PC-3 (cell line): ENCODE measurements around the gene MRPS22. TPM values are rescaled to one million over a fixed set of nuclear protein-coding genes. Genes with fewer than 3 reads are reported as not detected.

Experiments
- ATAC-seq: fragments of 200-7000 bp; cut with Tn5 transposase; 2 replicates; pipeline ENCODE4 v1.9.1; 2020; ENCODE audit warnings: mild to moderate bottlenecking, moderate library complexity
- BruUV-seq: library from RNA; stranded (reverse); fragments of 400-500 nt; replicated peaks from 2 replicates; lab custom pipeline; 2021; lab: Mats Ljungman, UMichigan
- CTCF ChIA-PET: fragments of 300-600 bp; sonication (Branson Sonifier 250); formaldehyde crosslinking; loops from one replicate; lab custom pipeline; 2022; ENCODE audit warnings: antibody characterized with exemption; lab: Charles Lee
- POLR2A ChIA-PET: fragments of 300-600 bp; sonication (Branson Sonifier 250); formaldehyde crosslinking; loops from one replicate; lab custom pipeline; 2022; ENCODE audit warnings: antibody characterized with exemption; ENCODE audit not compliant: unreplicated experiment; lab: Charles Lee
- DNase-seq: peaks from one replicate; pipeline ENCODE4 v3.0.0-alpha.2; 2015
- H2AFZ ChIP-seq: fragments of 300-600 bp; sonication (generic); 2 replicates; pipeline ENCODE4 v1.6.0; 2016; ENCODE audit warnings: antibody characterized with exemption, low read length
- H3F3A ChIP-seq: fragments of 300-600 bp; sonication (generic); one replicate; pipeline ENCODE4 v1.6.0; 2017; ENCODE audit warnings: antibody characterized with exemption, low read length, control low read depth, mild to moderate bottlenecking; ENCODE audit not compliant: unreplicated experiment
- H3K27ac ChIP-seq: fragments of 300-600 bp; sonication (generic); 2 replicates; pipeline ENCODE4 v1.5.1; 2016; ENCODE audit warnings: mild to moderate bottlenecking, low read length
- H3K27me3 ChIP-seq: fragments of 300-600 bp; sonication (generic); 2 replicates; pipeline ENCODE4 v1.6.1; 2016; ENCODE audit warnings: low read length, mixed read lengths
- H3K36me3 ChIP-seq: fragments of 300-600 bp; sonication (generic); 2 replicates; pipeline ENCODE4 v1.6.1; 2016; ENCODE audit warnings: low read depth, mixed run types, low read length, mixed read lengths
- H3K4me1 ChIP-seq: fragments of 300-600 bp; sonication (generic); 2 replicates; pipeline ENCODE4 v1.5.1; 2016; ENCODE audit warnings: low read length; ENCODE audit not compliant: insufficient read depth
- H3K4me2 ChIP-seq: fragments of 300-600 bp; sonication (generic); 2 replicates; pipeline ENCODE4 v1.6.0; 2016; ENCODE audit warnings: low read length
- H3K4me3 ChIP-seq: fragments of 300-600 bp; sonication (generic); 2 replicates; pipeline ENCODE4 v1.5.1; 2016; ENCODE audit warnings: mild to moderate bottlenecking, low read length, mixed read lengths
- H3K79me2 ChIP-seq: fragments of 300-600 bp; sonication (generic); 2 replicates; pipeline ENCODE4 v1.6.1; 2017; ENCODE audit warnings: low read length, mixed read lengths
- H3K9ac ChIP-seq: fragments of 300-600 bp; sonication (generic); 2 replicates; pipeline ENCODE4 v1.6.0; 2016; ENCODE audit warnings: mild to moderate bottlenecking, low read length
- H3K9me2 ChIP-seq: fragments of 300-600 bp; sonication (generic); replicated peaks from 2 replicates; pipeline ENCODE4 v1.6.1; 2016; ENCODE audit warnings: mixed run types, low read length, mixed read lengths
- H3K9me3 ChIP-seq: fragments of 300-600 bp; sonication (generic); 2 replicates; pipeline ENCODE4 v1.6.1; 2016; ENCODE audit warnings: low read length, mixed read lengths
- H4K20me1 ChIP-seq: fragments of 300-600 bp; sonication (generic); 2 replicates; pipeline ENCODE4 v1.6.1; 2016; ENCODE audit warnings: low read length, mixed read lengths
- EZH2 ChIP-seq: fragments of 300-600 bp; sonication (generic); IDR thresholded peaks from one replicate; pipeline ENCODE4 v1.6.1; 2017; ENCODE audit warnings: antibody characterized with exemption, mild to moderate bottlenecking, low read length; ENCODE audit not compliant: unreplicated experiment
- EZH2phosphoT487 ChIP-seq: fragments of 300-600 bp; sonication (generic); IDR thresholded peaks from 2 replicates; pipeline ENCODE4 v1.6.1; 2018; ENCODE audit warnings: mild to moderate bottlenecking, antibody characterized with exemption, low read length, borderline replicate concordance
- intact Hi-C: fragments of 100-400 bp; cut with micrococcal nuclease; formaldehyde crosslinking; loops from 2 replicates; pipeline ENCODE4 v1.9.0; 2023
- total RNA-seq: library from RNA; depleted of rRNA; stranded (reverse); fragments of >200 nt; gene quantifications from 2 replicates; pipeline ENCODE4 v1.2.3, GENCODE V29; 2014
- TF ChIP-seq, protein P1 (sequence below): fragments of 300-600 bp; sonication (generic); conservative IDR thresholded peaks from 2 replicates; pipeline ENCODE4 v1.5.1; 2017; ENCODE audit warnings: antibody characterized with exemption, low read depth, mild to moderate bottlenecking, low read length

Gene MRPS22
- total RNA-seq, 1 experiment from 2014 or later: 73.3 TPM

DNA sequence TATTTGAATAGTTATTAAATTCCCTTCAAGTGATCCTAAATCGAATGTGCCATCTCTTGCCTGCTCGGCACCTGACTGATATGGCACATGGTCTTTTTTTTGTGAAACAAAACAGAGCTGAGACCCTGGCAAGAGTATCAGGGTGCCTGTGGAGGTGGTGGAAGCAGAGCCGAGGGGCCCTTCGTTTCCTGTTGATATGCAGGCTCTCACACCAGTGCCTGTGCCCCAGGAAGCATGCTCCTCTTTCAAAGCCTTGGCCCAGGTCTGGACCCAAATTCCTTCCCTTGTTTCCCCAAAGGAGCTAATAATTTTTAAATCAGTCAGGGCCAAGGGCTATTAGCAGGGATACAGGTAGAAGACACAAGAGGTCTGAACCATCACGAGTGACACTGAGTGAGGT, 21.5 kb upstream of the MRPS22 start:
- H3K4me2 ChIP-seq: no peak overlapping the region
- DNase-seq (no peak), ATAC-seq (no peak)
- H3K9me2 ChIP-seq: no peaks in the 10 kb centered on the region
- H3K27ac ChIP-seq: no peak overlapping the region
- H3K9me3 ChIP-seq: no peaks in the 10 kb centered on the region
- CTCF ChIA-PET: no interaction called here
- H3K4me3 ChIP-seq: no peak overlapping the region
- TF ChIP-seq, protein P1, sequence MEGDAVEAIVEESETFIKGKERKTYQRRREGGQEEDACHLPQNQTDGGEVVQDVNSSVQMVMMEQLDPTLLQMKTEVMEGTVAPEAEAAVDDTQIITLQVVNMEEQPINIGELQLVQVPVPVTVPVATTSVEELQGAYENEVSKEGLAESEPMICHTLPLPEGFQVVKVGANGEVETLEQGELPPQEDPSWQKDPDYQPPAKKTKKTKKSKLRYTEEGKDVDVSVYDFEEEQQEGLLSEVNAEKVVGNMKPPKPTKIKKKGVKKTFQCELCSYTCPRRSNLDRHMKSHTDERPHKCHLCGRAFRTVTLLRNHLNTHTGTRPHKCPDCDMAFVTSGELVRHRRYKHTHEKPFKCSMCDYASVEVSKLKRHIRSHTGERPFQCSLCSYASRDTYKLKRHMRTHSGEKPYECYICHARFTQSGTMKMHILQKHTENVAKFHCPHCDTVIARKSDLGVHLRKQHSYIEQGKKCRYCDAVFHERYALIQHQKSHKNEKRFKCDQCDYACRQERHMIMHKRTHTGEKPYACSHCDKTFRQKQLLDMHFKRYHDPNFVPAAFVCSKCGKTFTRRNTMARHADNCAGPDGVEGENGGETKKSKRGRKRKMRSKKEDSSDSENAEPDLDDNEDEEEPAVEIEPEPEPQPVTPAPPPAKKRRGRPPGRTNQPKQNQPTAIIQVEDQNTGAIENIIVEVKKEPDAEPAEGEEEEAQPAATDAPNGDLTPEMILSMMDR: no peak
- BruUV-seq: no TSS peak
- H3F3A ChIP-seq: no peaks in the 10 kb centered on the region
- peaks cover 15% of the 10 kb centered on the region for H3K4me1 ChIP-seq
- H2AFZ ChIP-seq: no peak overlapping the region
- H3K9ac ChIP-seq: no peak overlapping the region
- no peaks in the 10 kb centered on the region for H3K36me3 ChIP-seq
- intact Hi-C loops: loop anchor here (10.0 kb wide), 1 partner anchor 78 kb away; no protein-coding TSS in a partner anchor
- H3K27me3 ChIP-seq: no peaks in the 10 kb centered on the region
- POLR2A ChIA-PET: no interaction called here
- H4K20me1 ChIP-seq: no peaks in the 10 kb centered on the region
- no peaks in the 10 kb centered on the region for H3K79me2 ChIP-seq

DNA sequence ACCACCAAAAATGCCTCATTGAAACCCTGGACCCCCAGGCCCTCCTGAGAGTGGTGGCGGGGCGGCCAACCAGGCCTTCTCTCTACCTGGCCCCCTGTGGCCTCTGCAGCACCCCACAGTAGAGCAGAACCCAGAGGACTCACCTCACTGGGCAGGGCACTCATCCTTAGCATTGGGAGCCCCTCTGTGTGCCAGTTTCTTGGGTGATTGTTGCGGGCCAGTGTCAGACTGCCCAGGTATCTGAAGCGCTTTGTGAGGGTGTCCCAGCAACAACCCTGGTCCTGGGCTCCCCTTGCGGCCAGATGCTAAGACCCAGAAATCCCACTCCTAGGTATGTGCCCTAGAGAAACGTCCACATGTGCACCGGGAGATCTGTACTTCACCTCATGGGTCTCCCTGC, 20.7 kb upstream of the MRPS22 start:
- H3K4me2 ChIP-seq: no peak overlapping the region
- BruUV-seq: no TSS peak
- no peak overlapping the region for H2AFZ ChIP-seq
- intact Hi-C loops: loop anchor here (10.0 kb wide), 1 partner anchor 78 kb away; no protein-coding TSS in a partner anchor
- H4K20me1 ChIP-seq: no peaks in the 10 kb centered on the region
- no peak for DNase-seq
- peaks cover 7% of the 10 kb centered on the region; the same call in 1 of the 2 replicates for H3K4me1 ChIP-seq
- no peaks in the 10 kb centered on the region for H3K36me3 ChIP-seq
- ChIA-PET CTCF (no interaction called here), POLR2A (no interaction called here)
- no peak overlapping the region for H3K27ac ChIP-seq
- H3K79me2 ChIP-seq: no peaks in the 10 kb centered on the region
- TF ChIP-seq EZH2phosphoT487 (no peak), EZH2 (no peak)
- TF ChIP-seq, protein P1: no peak
- no peak for ATAC-seq
- H3K4me3 ChIP-seq: no peak overlapping the region
- H3F3A ChIP-seq: no peaks in the 10 kb centered on the region
- no peaks in the 10 kb centered on the region for H3K9me2 ChIP-seq
- H3K9ac ChIP-seq: no peak overlapping the region
- no peaks in the 10 kb centered on the region for H3K9me3 ChIP-seq
- H3K27me3 ChIP-seq: no peaks in the 10 kb centered on the region

GRCh38 chr3:139324456-139324855, 19.4 kb upstream of the MRPS22 start:
- DNase-seq: no peak
- H3K4me1 ChIP-seq: peaks cover 4% of the 10 kb centered on the region; the same call in 1 of the 2 replicates
- H3K9ac ChIP-seq: no peak overlapping the region
- no peaks in the 10 kb centered on the region for H3K9me3 ChIP-seq
- no peaks in the 10 kb centered on the region for H3K79me2 ChIP-seq
- H3K9me2 ChIP-seq: no peaks in the 10 kb centered on the region
- ATAC-seq: no peak
- no peak overlapping the region for H3K27ac ChIP-seq
- TF ChIP-seq EZH2 (no peak), EZH2phosphoT487 (no peak)
- TF ChIP-seq, protein P1: no peak
- intact Hi-C loops: loop anchor here (10.0 kb wide), 1 partner anchor 80 kb away; no protein-coding TSS in a partner anchor
- ChIA-PET POLR2A (no interaction called here), CTCF (no interaction called here)
- no peaks in the 10 kb centered on the region for H3K36me3 ChIP-seq
- no peaks in the 10 kb centered on the region for H3K27me3 ChIP-seq
- no peaks in the 10 kb centered on the region for H4K20me1 ChIP-seq
- H3F3A ChIP-seq: no peaks in the 10 kb centered on the region
- no TSS peak for BruUV-seq
- H3K4me3 ChIP-seq: no peak overlapping the region
- H2AFZ ChIP-seq: no peak overlapping the region
- H3K4me2 ChIP-seq: no peak overlapping the region
